GM08714 (cell line): ENCODE data around the gene TAAR9.
A peak's percentile ranks its signal among the peaks of the same experiment; 100 is the strongest.

Experiments used
- H3K4me3 ChIP-seq: fragments of 200-500 bp; sonication (Bioruptor generic); 2 replicates; pipeline ENCODE4 v1.5.1; 2014; ENCODE audit warnings: mild to moderate bottlenecking, low read length, inconsistent platforms
- ZNF274 ChIP-seq: IDR thresholded peaks from 2 replicates; pipeline ENCODE4 v1.6.1; 2012; ENCODE audit warnings: mild to moderate bottlenecking, low read depth, low read length

TAAR9 gene, protein sequence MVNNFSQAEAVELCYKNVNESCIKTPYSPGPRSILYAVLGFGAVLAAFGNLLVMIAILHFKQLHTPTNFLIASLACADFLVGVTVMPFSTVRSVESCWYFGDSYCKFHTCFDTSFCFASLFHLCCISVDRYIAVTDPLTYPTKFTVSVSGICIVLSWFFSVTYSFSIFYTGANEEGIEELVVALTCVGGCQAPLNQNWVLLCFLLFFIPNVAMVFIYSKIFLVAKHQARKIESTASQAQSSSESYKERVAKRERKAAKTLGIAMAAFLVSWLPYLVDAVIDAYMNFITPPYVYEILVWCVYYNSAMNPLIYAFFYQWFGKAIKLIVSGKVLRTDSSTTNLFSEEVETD

DNA sequence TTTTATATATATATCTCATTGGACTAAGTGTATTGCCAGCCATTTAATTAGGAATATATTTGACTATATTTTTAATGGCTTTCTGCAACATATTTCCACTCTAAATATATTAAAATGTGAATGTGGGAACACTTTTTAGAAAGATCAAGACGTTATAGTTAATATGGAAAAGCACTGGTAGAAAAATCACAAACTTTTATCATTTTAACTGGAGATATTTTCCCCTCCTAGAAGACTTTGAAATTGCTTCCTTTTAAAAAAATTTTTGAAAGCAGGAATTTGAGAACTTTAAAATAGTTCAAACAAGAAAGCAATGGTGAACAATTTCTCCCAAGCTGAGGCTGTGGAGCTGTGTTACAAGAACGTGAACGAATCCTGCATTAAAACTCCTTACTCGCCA, at the start of gene TAAR9:
TSS of gene TAAR9 (plus strand) at position 301 of the 400 bp plus-strand sequence. CDS start at position 314, 13 bp downstream.
- no peak for TF ChIP-seq ZNF274
- H3K4me3 ChIP-seq: no peak within 1 kb of the TSS

DNA sequence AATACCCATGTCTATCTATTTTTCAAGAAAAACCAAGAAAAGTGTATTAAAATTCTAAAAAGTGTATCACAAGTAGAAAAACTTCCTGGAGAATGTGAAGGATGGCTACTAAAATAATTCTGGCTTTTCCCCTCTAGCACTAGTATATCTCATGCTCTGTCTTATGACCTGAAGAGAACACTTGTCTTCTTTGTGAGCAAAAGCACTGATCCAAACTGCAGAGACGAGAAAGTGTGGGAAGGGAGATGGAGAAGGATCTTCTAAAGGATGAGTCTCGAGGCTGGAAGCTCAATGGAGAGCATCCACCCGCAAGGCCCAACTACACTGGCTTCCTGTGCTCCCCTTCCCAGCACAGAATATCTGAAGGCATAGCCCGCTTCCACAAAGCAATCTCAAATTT, 48.7 kb upstream of the TAAR9 start:
- H3K4me3 ChIP-seq: no peak overlapping the region
- TF ChIP-seq ZNF274: no peak

- no peak overlapping the region; the same call in 1 of the 2 replicates for H3K4me3 ChIP-seq
- no peak for TF ChIP-seq ZNF274
These were observed 48.1 kb upstream of the TAAR9 start for GRCh38 chr6:132490024-132490423.

DNA sequence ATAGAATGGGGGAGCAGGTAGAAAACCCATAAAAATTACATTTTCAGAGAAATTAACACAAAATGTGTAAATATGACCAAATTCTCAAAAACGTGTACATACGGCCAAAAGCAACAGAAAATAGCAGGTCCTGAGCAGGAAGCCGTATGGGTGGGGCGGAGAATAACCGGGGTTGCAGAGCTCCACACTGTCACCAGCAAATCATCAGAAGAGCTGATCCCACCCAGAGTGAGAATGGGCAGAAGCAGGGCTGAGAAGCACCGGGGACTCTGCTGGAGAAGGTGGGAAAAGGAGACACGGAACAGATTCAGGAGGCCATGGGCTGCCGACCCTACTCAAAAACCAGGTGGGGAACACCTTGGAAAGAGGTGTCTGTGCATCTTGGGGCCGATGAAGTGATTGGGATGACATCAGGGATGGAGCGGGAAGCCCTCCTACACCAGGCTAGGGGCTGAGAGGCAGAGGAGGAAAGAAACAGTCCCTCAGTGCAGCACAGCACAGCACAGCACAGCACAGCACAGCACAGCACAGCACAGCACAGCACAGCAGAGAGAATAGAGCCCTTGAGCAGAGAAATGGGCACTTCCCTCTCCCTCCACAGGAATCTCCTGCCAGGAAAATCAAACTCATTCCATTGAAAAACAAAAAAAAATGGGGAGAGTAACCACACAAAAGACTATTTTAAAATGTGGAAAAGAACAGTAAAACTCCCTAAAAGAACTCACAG, 47.4 kb upstream of the TAAR9 start:
- H3K4me3 ChIP-seq: peak overlapping the region; percentile 3; the same call in 1 of the 2 replicates
- no peak for TF ChIP-seq ZNF274

GRCh38 chr6:132491303-132491702, 46.8 kb upstream of the TAAR9 start:
- no peak overlapping the region for H3K4me3 ChIP-seq
- TF ChIP-seq ZNF274: no peak

DNA sequence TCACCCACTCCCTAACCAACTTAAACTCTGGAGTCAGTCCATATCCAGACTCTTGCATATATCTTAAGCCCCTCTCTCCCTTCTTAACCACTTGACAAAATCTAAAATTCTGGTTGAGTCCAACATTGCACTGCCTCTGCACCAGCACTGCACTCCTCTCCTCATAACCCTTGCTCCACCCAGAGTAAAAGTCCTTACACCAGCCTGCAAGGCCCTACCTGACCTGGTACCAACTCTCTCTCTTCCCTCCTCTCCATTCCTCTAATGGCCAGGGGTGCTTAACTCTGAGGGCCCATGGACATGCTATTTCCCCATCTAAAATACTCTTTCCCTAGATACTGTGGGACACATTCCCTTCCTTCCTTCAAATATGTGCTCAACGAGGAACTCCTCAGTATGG, 46.2 kb upstream of the TAAR9 start:
- no peak overlapping the region for H3K4me3 ChIP-seq
- TF ChIP-seq ZNF274: no peak

DNA sequence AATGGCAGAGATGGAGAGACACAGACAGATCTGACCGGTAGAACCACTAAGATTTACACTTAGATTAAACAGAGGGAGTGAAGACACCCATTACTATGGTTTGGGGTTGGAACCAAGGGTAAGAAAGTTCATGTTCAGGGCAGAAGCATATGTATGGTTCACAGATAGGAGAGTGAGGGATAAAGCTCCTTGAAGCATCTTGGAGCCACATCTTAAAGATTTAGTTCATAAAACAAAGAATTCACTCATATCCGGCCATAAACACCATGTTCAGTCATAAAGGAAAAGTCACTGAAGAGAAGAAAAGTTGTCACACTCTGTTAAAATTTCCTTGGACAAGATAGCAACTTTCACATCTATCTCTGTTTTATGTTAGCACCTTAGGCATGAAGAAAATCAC, 43.1 kb upstream of the TAAR9 start:
- peak overlapping the region; percentile 62 for H3K4me3 ChIP-seq
- TF ChIP-seq ZNF274: no peak

DNA sequence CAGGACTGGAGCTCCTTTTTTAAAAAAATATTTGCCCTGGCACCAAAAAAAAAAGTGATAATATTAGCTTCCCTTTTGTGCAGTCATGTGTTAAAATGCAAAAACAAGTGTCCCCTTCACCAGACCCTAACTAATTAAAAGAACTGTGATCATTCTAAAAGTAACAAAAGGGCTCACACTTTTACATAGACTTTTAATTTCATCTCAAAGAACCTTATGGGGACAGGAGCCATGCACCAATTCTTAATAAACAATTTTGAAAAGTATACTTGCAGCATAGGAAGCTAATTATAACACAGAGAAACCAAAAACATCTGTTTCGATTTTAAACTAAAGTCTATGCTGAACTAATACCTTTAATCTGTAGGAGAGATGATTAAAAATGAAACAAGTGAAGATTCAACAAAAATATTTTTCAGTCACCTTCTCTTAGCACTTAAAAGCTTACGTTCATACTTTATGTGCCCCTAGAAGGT, 42.4 kb upstream of the TAAR9 start:
- TF ChIP-seq ZNF274: no peak
- H3K4me3 ChIP-seq: no peak overlapping the region; the same call in 1 of the 2 replicates

- no peak for TF ChIP-seq ZNF274
- no peak overlapping the region for H3K4me3 ChIP-seq
These were observed 41.4 kb upstream of the TAAR9 start for GRCh38 chr6:132496519-132497180.

- no peak for TF ChIP-seq ZNF274
- peak overlapping the region; percentile 30; the same call in 1 of the 2 replicates for H3K4me3 ChIP-seq
These were observed 39.4 kb upstream of the TAAR9 start for GRCh38 chr6:132498638-132499037.

- H3K4me3 ChIP-seq: no peak overlapping the region; the same call in 1 of the 2 replicates
- no peak for TF ChIP-seq ZNF274
These were observed 38.3 kb upstream of the TAAR9 start for GRCh38 chr6:132499757-132500156.

DNA sequence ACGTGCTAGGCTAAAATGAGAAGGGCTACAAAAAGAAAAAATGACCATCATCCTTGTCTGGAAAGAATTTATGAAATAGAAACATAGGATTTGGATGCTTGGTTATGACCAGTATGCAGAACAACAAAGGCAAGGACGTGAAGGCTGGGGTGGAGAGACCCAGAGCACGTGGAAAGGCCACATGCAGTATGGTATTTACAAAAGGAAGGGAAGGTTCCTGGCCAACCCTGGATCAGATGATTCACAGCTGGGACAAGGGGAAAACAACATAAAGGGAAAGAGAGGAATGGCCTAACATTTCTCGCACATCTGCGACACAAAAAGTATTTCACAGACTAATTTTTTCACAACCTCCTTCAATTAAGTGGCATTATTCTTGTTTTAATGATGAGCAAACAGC, 33.3 kb upstream of the TAAR9 start:
- no peak overlapping the region for H3K4me3 ChIP-seq
- no peak for TF ChIP-seq ZNF274

GRCh38 chr6:132505158-132505557, 32.9 kb upstream of the TAAR9 start:
- TF ChIP-seq ZNF274: no peak
- no peak overlapping the region for H3K4me3 ChIP-seq

GRCh38 chr6:132506461-132506860, 31.6 kb upstream of the TAAR9 start:
- TF ChIP-seq ZNF274: no peak
- H3K4me3 ChIP-seq: no peak overlapping the region
